ENCODE measurements around the gene LTBP2. TPM values are rescaled to one million over a fixed set of nuclear protein-coding genes. Genes with fewer than 3 reads are reported as not detected.

Gene LTBP2
- total RNA-seq, 1 experiment from 2014 or later: 1.5 TPM

- H3K9me3 ChIP-seq (ENCODE audit: control insufficient read depth in 1 of 2, insufficient read depth in 1 of 2, low read depth in 1 of 2, low read length in 2 of 2): no peaks in the 10 kb centered on the region
- no peak overlapping the region for H3K4me3 ChIP-seq (replicated peaks in 1 of 2; ENCODE audit: low read depth in 1 of 2, low read length in 2 of 2)
- 0 out of 2 replicates have a peak, but pooled peaks have one; percentile 2 for ATAC-seq
- H4K20me1 ChIP-seq (ENCODE audit: insufficient read depth): no peaks in the 10 kb centered on the region
- TF ChIP-seq SIN3A (IDR thresholded peaks at IDR 0.05; ENCODE audit: low read depth) (no peak), POLR2AphosphoS5 (IDR thresholded peaks at IDR 0.05; ENCODE audit: low read depth, low read length) (no peak), ZFX (IDR thresholded peaks at IDR 0.05) (no peak), EGR1 (IDR thresholded peaks at IDR 0.05; ENCODE audit: low read depth) (no peak), EZH2phosphoT487 (IDR thresholded peaks at IDR 0.05; ENCODE audit: borderline replicate concordance) (no peak), FOSL1 (IDR thresholded peaks at IDR 0.05; ENCODE audit: low read depth) (no peak), ZNF274 (IDR thresholded peaks at IDR 0.05; ENCODE audit: low read depth, low read length) (no peak), REST (IDR thresholded peaks at IDR 0.05; ENCODE audit: low read depth) (no peak), TCF7L2 (IDR thresholded peaks at IDR 0.05; ENCODE audit: borderline replicate concordance, extremely low read depth, insufficient read depth, insufficient read length) (no peak), SRF (IDR thresholded peaks at IDR 0.05; ENCODE audit: low read depth) (no peak), ELF1 (IDR thresholded peaks at IDR 0.05; ENCODE audit: borderline replicate concordance, low read depth) (no peak), SP1 (IDR thresholded peaks at IDR 0.05; ENCODE audit: low read depth) (no peak)
- TF ChIP-seq, protein P1, sequence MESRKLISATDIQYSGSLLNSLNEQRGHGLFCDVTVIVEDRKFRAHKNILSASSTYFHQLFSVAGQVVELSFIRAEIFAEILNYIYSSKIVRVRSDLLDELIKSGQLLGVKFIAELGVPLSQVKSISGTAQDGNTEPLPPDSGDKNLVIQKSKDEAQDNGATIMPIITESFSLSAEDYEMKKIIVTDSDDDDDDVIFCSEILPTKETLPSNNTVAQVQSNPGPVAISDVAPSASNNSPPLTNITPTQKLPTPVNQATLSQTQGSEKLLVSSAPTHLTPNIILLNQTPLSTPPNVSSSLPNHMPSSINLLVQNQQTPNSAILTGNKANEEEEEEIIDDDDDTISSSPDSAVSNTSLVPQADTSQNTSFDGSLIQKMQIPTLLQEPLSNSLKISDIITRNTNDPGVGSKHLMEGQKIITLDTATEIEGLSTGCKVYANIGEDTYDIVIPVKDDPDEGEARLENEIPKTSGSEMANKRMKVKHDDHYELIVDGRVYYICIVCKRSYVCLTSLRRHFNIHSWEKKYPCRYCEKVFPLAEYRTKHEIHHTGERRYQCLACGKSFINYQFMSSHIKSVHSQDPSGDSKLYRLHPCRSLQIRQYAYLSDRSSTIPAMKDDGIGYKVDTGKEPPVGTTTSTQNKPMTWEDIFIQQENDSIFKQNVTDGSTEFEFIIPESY (IDR thresholded peaks at IDR 0.05; ENCODE audit: extremely low read depth, insufficient replicate concordance, low read length): no peak
- TF ChIP-seq, protein P2, sequence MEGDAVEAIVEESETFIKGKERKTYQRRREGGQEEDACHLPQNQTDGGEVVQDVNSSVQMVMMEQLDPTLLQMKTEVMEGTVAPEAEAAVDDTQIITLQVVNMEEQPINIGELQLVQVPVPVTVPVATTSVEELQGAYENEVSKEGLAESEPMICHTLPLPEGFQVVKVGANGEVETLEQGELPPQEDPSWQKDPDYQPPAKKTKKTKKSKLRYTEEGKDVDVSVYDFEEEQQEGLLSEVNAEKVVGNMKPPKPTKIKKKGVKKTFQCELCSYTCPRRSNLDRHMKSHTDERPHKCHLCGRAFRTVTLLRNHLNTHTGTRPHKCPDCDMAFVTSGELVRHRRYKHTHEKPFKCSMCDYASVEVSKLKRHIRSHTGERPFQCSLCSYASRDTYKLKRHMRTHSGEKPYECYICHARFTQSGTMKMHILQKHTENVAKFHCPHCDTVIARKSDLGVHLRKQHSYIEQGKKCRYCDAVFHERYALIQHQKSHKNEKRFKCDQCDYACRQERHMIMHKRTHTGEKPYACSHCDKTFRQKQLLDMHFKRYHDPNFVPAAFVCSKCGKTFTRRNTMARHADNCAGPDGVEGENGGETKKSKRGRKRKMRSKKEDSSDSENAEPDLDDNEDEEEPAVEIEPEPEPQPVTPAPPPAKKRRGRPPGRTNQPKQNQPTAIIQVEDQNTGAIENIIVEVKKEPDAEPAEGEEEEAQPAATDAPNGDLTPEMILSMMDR (IDR thresholded peaks at IDR 0.05 in 2 of 3, conservative IDR thresholded peaks at IDR 0.05 in 1 of 3; ENCODE audit: borderline replicate concordance in 1 of 3, insufficient read depth in 1 of 3, low read depth in 2 of 3, low read length in 2 of 3): no peak
- H3K9me2 ChIP-seq (ENCODE audit: insufficient read depth): no peaks in the 10 kb centered on the region
- H3K27me3 ChIP-seq (ENCODE audit: insufficient read depth, low read length): no peaks in the 10 kb centered on the region
- H3K27ac ChIP-seq (ENCODE audit: low read depth, low read length): no peak overlapping the region
- intact Hi-C loops (cut with micrococcal nuclease): loop anchor here (1.0 kb wide), 1 partner anchor 273 kb away; no protein-coding TSS in a partner anchor
- BruUV-seq (replicated peaks): no TSS peak
- H3K9ac ChIP-seq (ENCODE audit: low read length): no peak overlapping the region
- ChIA-PET POLR2A (no interaction called here), CTCF (interaction anchor here (0.8 to 1.1 kb wide), 9 partner anchors 9 to 392 kb away, joined by 3 to 10 read pairs (median 5); partner anchors contain the start of gene RPS6KL1), RAD21 (ENCODE audit: low non-redundant PET in 1 of 2, low total read pairs in 2 of 2, uncharacterized antibody in 2 of 2, unreplicated experiment in 2 of 2) (interaction anchor here (0.9 to 1.5 kb wide), 3 partner anchors 78 to 232 kb away, joined by 3 to 8 read pairs (median 4); partner anchors contain the start of gene YLPM1 (in 1 of the 2))
- H2AFZ ChIP-seq (ENCODE audit: low read depth, low read length, poor library complexity, severe bottlenecking): no peak overlapping the region
- H3K4me2 ChIP-seq (ENCODE audit: low read length): peak overlapping the region; percentile 64; the same call in 1 of the 2 replicates
- no peak for DNase-seq (ENCODE audit: low read depth, low spot score)
- no peaks in the 10 kb centered on the region for H3K79me2 ChIP-seq (ENCODE audit: insufficient read depth, low read length)
- peaks cover 10 to 24% of the 10 kb centered on the region in 2 experiments for H3K4me1 ChIP-seq (ENCODE audit: control insufficient read depth in 1 of 2, insufficient read depth in 2 of 2, low read length in 2 of 2)
- H3K36me3 ChIP-seq (ENCODE audit: control insufficient read depth in 1 of 2, insufficient read depth in 2 of 2, low read length in 2 of 2): no peaks in the 10 kb centered on the region
Observed at GRCh38 chr14:74531006-74531405, 81.0 kb downstream of the LTBP2 start.
